GM12878 (cell line): ENCODE data around the gene DERA. TPM values are rescaled to one million over a fixed set of nuclear protein-coding genes. Genes with fewer than 3 reads are reported as not detected.
A peak's percentile ranks its signal among the peaks of the same experiment; 100 is the strongest.

Experiments
- ATAC-seq: fragments of 200-7000 bp; cut with Tn5 transposase; 3 replicates; pipeline ENCODE4 v1.9.1; 2020; ENCODE audit warnings: mild to moderate bottlenecking, moderate library complexity
- BruUV-seq: library from RNA; stranded (reverse); fragments of 400-500 nt; replicated peaks from 2 replicates; lab custom pipeline; 2021; lab: Mats Ljungman, UMichigan
- CTCF ChIA-PET: fragments of 300-600 bp; sonication (Branson Sonifier 250); formaldehyde crosslinking; extraction: SDS; loops from one replicate; lab custom pipeline; 2021; ENCODE audit warnings: inconsistent platforms; lab: Yijun Ruan, JAX
- POLR2A ChIA-PET: fragments of 350-600 bp; formaldehyde crosslinking; extraction: SDS; loops from one replicate; lab custom pipeline; 2021; ENCODE audit warnings: inconsistent platforms; lab: Charles Lee
- RAD21 ChIA-PET: fragments of 300-600 bp; sonication (Branson Sonifier 250); formaldehyde crosslinking; loops from one replicate; lab custom pipeline; 2023; ENCODE audit warnings: antibody characterized with exemption; ENCODE audit not compliant: unreplicated experiment; lab: Charles Lee
- SMC1A ChIA-PET: fragments of 300-600 bp; sonication (Branson Sonifier 250); formaldehyde crosslinking; loops from one replicate; lab custom pipeline; 2023; ENCODE audit not compliant: unreplicated experiment, uncharacterized antibody; lab: Charles Lee
- DNase-seq: peaks from one replicate; pipeline ENCODE4 v3.0.0-alpha.2; 2011; ENCODE audit warnings: low read depth, low spot score
- FAIRE-seq: peaks from 3 replicates; lab custom pipeline; 2011; peaks lifted over from hg19 to GRCh38; lab: Jason Lieb, UNC
- H2AFZ ChIP-seq: 2 replicates; pipeline ENCODE4 v1.6.0; 2011; ENCODE audit warnings: low read depth, low read length, control low read depth; ENCODE audit not compliant: control insufficient read depth
- H3K27ac ChIP-seq: 2 replicates; pipeline ENCODE4 v1.5.1; 2011; ENCODE audit warnings: control low read depth; ENCODE audit not compliant: control insufficient read depth, insufficient read depth
- H3K27me3 ChIP-seq, 2 experiments: replicated peaks in 1 of 2; 2 replicates each; pipeline versions ENCODE4 v1.6.0 to v1.6.1; 2011; ENCODE audit warnings: low read length in 1 of 2; ENCODE audit not compliant: control insufficient read depth in 2 of 2, insufficient read depth in 2 of 2
- H3K36me3 ChIP-seq, 2 experiments: 2 replicates each; pipeline ENCODE4 v1.5.1; 2011; ENCODE audit warnings: low read length in 1 of 2; ENCODE audit not compliant: control insufficient read depth in 2 of 2, insufficient read depth in 2 of 2
- H3K4me1 ChIP-seq: 2 replicates; pipeline ENCODE4 v1.6.1; 2011; ENCODE audit warnings: mild to moderate bottlenecking, low read length, moderate library complexity, mixed read lengths; ENCODE audit not compliant: control insufficient read depth, insufficient read depth
- H3K4me2 ChIP-seq: 2 replicates; pipeline ENCODE4 v1.6.0; 2011; ENCODE audit warnings: control low read depth; ENCODE audit not compliant: control insufficient read depth, insufficient read depth
- H3K4me3 ChIP-seq: fragments of 200-600 bp; sonication (generic); 2 replicates; pipeline ENCODE4 v1.5.1; 2016
- H3K79me2 ChIP-seq: 2 replicates; pipeline ENCODE4 v1.6.0; 2011; ENCODE audit warnings: low read length; ENCODE audit not compliant: control insufficient read depth, insufficient read depth
- H3K9ac ChIP-seq: 2 replicates; pipeline ENCODE4 v1.8.0; 2011; ENCODE audit warnings: low read length, control low read depth, mixed read lengths; ENCODE audit not compliant: control insufficient read depth, insufficient read depth
- H3K9me3 ChIP-seq: replicated peaks from 3 replicates; pipeline ENCODE4 v1.5.1; 2011; ENCODE audit warnings: mild to moderate bottlenecking, low read length; ENCODE audit not compliant: control insufficient read depth, insufficient read depth
- H4K20me1 ChIP-seq: 2 replicates; pipeline ENCODE4 v1.6.0; 2011; ENCODE audit not compliant: control insufficient read depth, insufficient read depth
- ATF2 ChIP-seq: IDR thresholded peaks from 2 replicates; pipeline ENCODE4 v1.6.1; 2012; ENCODE audit warnings: low read length, inconsistent platforms
- CREM ChIP-seq: IDR thresholded peaks from 2 replicates; pipeline ENCODE4 v1.6.1; 2014; ENCODE audit warnings: antibody characterized with exemption, low read depth
- NKRF ChIP-seq: fragments of 450-650 bp; conservative IDR thresholded peaks from 2 replicates; pipeline ENCODE4 v1.6.1; 2017; ENCODE audit warnings: mild to moderate bottlenecking, moderate library complexity
- PBX3 ChIP-seq: IDR thresholded peaks from 2 replicates; pipeline ENCODE4 v1.6.1; 2011; ENCODE audit warnings: mild to moderate bottlenecking, low read depth, low read length, moderate library complexity; ENCODE audit not compliant: insufficient replicate concordance
- PKNOX1 ChIP-seq: fragments of 450-650 bp; IDR thresholded peaks from 2 replicates; pipeline ENCODE4 v1.6.1; 2016; ENCODE audit warnings: mild to moderate bottlenecking
- POLR2AphosphoS5 ChIP-seq: IDR thresholded peaks from 2 replicates; pipeline ENCODE4 v1.6.1; 2011; ENCODE audit warnings: mild to moderate bottlenecking, low read length, inconsistent platforms
- RUNX3 ChIP-seq: IDR thresholded peaks from 2 replicates; pipeline ENCODE4 v1.6.1; 2012; ENCODE audit warnings: low read length, inconsistent platforms
- SKIL ChIP-seq: fragments of 450-650 bp; IDR thresholded peaks from 2 replicates; pipeline ENCODE4 v1.6.1; 2017; ENCODE audit warnings: mild to moderate bottlenecking, low read depth, inconsistent platforms; ENCODE audit not compliant: poor library complexity, severe bottlenecking
- WGBS: methylation state at CpG from one replicate; pipeline ENCODE4 v1.1.6; 2016; ENCODE audit warnings: low lambda C conversion rate; ENCODE audit not compliant: insufficient replicate concordance, insufficient coverage; ENCODE audit errors: missing lambda C conversion rate; 5-methylcytosine and 5-hydroxymethylcytosine counted together
- in situ Hi-C: fragments of 300-500 bp; cut with MboI; formaldehyde crosslinking; loops from 9 replicates; pipeline ENCODE4 v1.14.3; 2018; ENCODE audit warnings: mixed read lengths
- intact Hi-C: fragments of 100-400 bp; cut with micrococcal nuclease; formaldehyde crosslinking; loops from one replicate; pipeline ENCODE4 v1.14.2; 2022; ENCODE audit not compliant: unreplicated experiment
- polyA plus RNA-seq, 11 experiments: library from polyadenylated mRNA; depleted of rRNA in 4 of 11; unstranded in 6 of 11; stranded (reverse) in 5 of 11; fragments of >200 nt; fragmentation: Nextera tagmentation in 4 of 11; fragmentation: Illumina TruSeq in 1 of 11; extraction: Ambion mirVana in 4 of 11; extraction: Trizol in 1 of 11; gene quantifications; 1 replicate in 1 of 11; 2 replicates in 10 of 11; pipeline versions ENCODE4 v1.2.1 to v1.2.3, GENCODE V29; 2011 to 2016; ENCODE audit warnings: inconsistent platforms in 2 of 11, missing spikeins in 2 of 11, low read depth in 1 of 11
- total RNA-seq, 4 experiments: library from RNA; depleted of rRNA in 3 of 4; stranded (reverse); fragments of >200 nt in 3 of 4; fragmentation: Illumina TruSeq in 1 of 4; extraction: Trizol in 1 of 4; gene quantifications; 2 replicates each; pipeline versions ENCODE4 v1.2.1 to v1.2.3, GENCODE V29; 2013 to 2021

DERA gene
- total and polyA plus RNA-seq, 10 of the 15 experiments (the other 5 are each of a cell fraction or from before 2014, with no cell fraction given): 34.9 to 97.1 (median 40.8) TPM

- TF ChIP-seq NKRF (no peak), CREM (no peak), SKIL (no peak), POLR2AphosphoS5 (no peak)
Measured at GRCh38 chr12:15972894-15973293, 61.8 kb downstream of the DERA start (continued).

GRCh38 chr12:15977999-15978951 is 67.1 kb downstream of the DERA start:
- Histone ChIP-seq H3K79me2 (no peaks in the 10 kb centered on the region), H2AFZ (no peak overlapping the region), H3K4me3 (no peak overlapping the region), H3K36me3 (peaks cover 0 to 2% of the 10 kb centered on the region in 2 experiments; a peak in 1 of 4 replicates), H3K27ac (no peak overlapping the region), H3K4me2 (no peak overlapping the region), H3K9me3 (no peaks in the 10 kb centered on the region), H3K4me1 (no peaks in the 10 kb centered on the region), H3K9ac (no peak overlapping the region), H4K20me1 (no peaks in the 10 kb centered on the region), H3K27me3 (no peaks in the 10 kb centered on the region)
- ChIA-PET CTCF (interaction anchor here (0.9 to 1.0 kb wide), 2 partner anchors 8 to 393 kb away, joined by 3 to 4 read pairs; no protein-coding TSS in a partner anchor), RAD21 (no interaction called here), POLR2A (no interaction called here), SMC1A (interaction anchor here (1.2 to 1.5 kb wide), 2 partner anchors 11 to 42 kb away, joined by 3 to 4 read pairs; no protein-coding TSS in a partner anchor)
- TF ChIP-seq PBX3 (peak; percentile 46), PKNOX1 (peak; percentile 85), ATF2 (no peak), RUNX3 (peak; percentile 48)
- WGBS: 63% methylated on average over 7 of the region's 7 CpGs
- intact Hi-C loops (no loop called here), in situ Hi-C loops (no loop called here)
- no peak for ATAC-seq
- DNase-seq: no peak
- BruUV-seq: no TSS peak
- FAIRE-seq: no peak
